WTC11 (cell line): Measurements from ENCODE around the gene SMIM10L2A. TPM values are rescaled to one million over a fixed set of nuclear protein-coding genes. Genes with fewer than 3 reads are reported as not detected.
A peak's percentile ranks its signal among the peaks of the same experiment; 100 is the strongest.

Experiments
- ATAC-seq: fragments of 200-7000 bp; cut with Tn5 transposase; 2 replicates; pipeline ENCODE4 v1.10.0; 2021; ENCODE audit warnings: mild to moderate bottlenecking, moderate library complexity
- CTCF ChIA-PET: fragments of 300-600 bp; sonication (Branson Sonifier 250); formaldehyde crosslinking; loops from one replicate; lab custom pipeline; 2021; ENCODE audit warnings: antibody characterized with exemption; lab: Charles Lee
- POLR2A ChIA-PET: fragments of 350-600 bp; sonication (Branson Sonifier 250); formaldehyde crosslinking; loops from one replicate; lab custom pipeline; 2021; ENCODE audit warnings: antibody characterized with exemption; lab: Charles Lee
- DNase-seq: peaks from one replicate; pipeline ENCODE4 v3.0.0; 2021; ENCODE audit warnings: low spot score
- H3K27ac Mint-ChIP-seq: 2 replicates; pipeline ENCODE4 v1.8.0; 2021; ENCODE audit warnings: mixed read lengths
- H3K27me3 Mint-ChIP-seq: 2 replicates; pipeline ENCODE4 v1.8.0; 2021; ENCODE audit warnings: low read depth, mild to moderate bottlenecking, moderate library complexity, mixed read lengths
- H3K36me3 Mint-ChIP-seq: 2 replicates; pipeline ENCODE4 v1.8.0; 2021; ENCODE audit warnings: mixed read lengths
- H3K4me1 Mint-ChIP-seq: 2 replicates; pipeline ENCODE4 v1.8.0; 2022; ENCODE audit warnings: mixed read lengths
- H3K4me3 Mint-ChIP-seq: 2 replicates; pipeline ENCODE4 v1.8.0; 2021; ENCODE audit warnings: mild to moderate bottlenecking, moderate library complexity, mixed read lengths
- H3K9me3 Mint-ChIP-seq: 2 replicates; pipeline ENCODE4 v1.8.0; 2021; ENCODE audit warnings: mixed read lengths
- ESRRA ChIP-seq: sonication (generic); formaldehyde crosslinking; IDR thresholded peaks from 2 replicates; pipeline ENCODE4 v1.8.1; 2022; ENCODE audit warnings: mild to moderate bottlenecking, missing genetic modification reagents, borderline replicate concordance
- GABPB1 ChIP-seq: sonication (generic); formaldehyde crosslinking; IDR thresholded peaks from 2 replicates; pipeline ENCODE4 v1.8.1; 2023; ENCODE audit warnings: mild to moderate bottlenecking, missing genetic modification reagents
- HMGA2 ChIP-seq: fragments of 250-450 bp; sonication (Bioruptor Pico); IDR thresholded peaks from 2 replicates; pipeline ENCODE4 v1.4.0; 2021; ENCODE audit warnings: mild to moderate bottlenecking, moderate library complexity
- IRF2 ChIP-seq: sonication (generic); formaldehyde crosslinking; IDR thresholded peaks from 2 replicates; pipeline ENCODE4 v1.8.0; 2022; ENCODE audit warnings: low read depth, missing genetic modification reagents, borderline replicate concordance
- MYBL2 ChIP-seq: sonication (generic); formaldehyde crosslinking; IDR thresholded peaks from 2 replicates; pipeline ENCODE4 v1.8.1; 2023; ENCODE audit warnings: mild to moderate bottlenecking, moderate library complexity, missing genetic modification reagents
- NFATC4 ChIP-seq: fragments of 250-450 bp; sonication (Bioruptor Pico); IDR thresholded peaks from 2 replicates; pipeline ENCODE4 v1.9.0; 2021; ENCODE audit warnings: mild to moderate bottlenecking
- NFE2L1 ChIP-seq: sonication (generic); formaldehyde crosslinking; IDR thresholded peaks from 2 replicates; pipeline ENCODE4 v1.8.1; 2023; ENCODE audit warnings: missing genetic modification reagents
- RORB ChIP-seq: fragments of 250-450 bp; sonication (Bioruptor Pico); IDR thresholded peaks from 2 replicates; pipeline ENCODE4 v1.9.0; 2021; ENCODE audit warnings: mild to moderate bottlenecking
- SMAD3 ChIP-seq: sonication (generic); formaldehyde crosslinking; IDR thresholded peaks from 2 replicates; pipeline ENCODE4 v1.8.0; 2022; ENCODE audit warnings: missing genetic modification reagents, mild to moderate bottlenecking, borderline replicate concordance
- SMAD4 ChIP-seq: sonication (generic); formaldehyde crosslinking; IDR thresholded peaks from 2 replicates; pipeline ENCODE4 v1.8.0; 2022; ENCODE audit warnings: mild to moderate bottlenecking, missing genetic modification reagents
- TCF7 ChIP-seq: sonication (generic); formaldehyde crosslinking; IDR thresholded peaks from 2 replicates; pipeline ENCODE4 v1.8.0; 2022; ENCODE audit warnings: mild to moderate bottlenecking, low read depth, missing genetic modification reagents, moderate library complexity
- ZNF263 ChIP-seq: sonication (generic); formaldehyde crosslinking; IDR thresholded peaks from 2 replicates; pipeline ENCODE4 v1.8.1; 2022; ENCODE audit warnings: low read depth, mild to moderate bottlenecking, moderate library complexity, missing genetic modification reagents
- ZNF396 ChIP-seq: fragments of 250-450 bp; sonication (Bioruptor Pico); IDR thresholded peaks from 2 replicates; pipeline ENCODE4 v1.8.0; 2021; ENCODE audit warnings: mild to moderate bottlenecking, moderate library complexity, borderline replicate concordance
- ZNF671 ChIP-seq: fragments of 250-450 bp; sonication (Bioruptor Pico); IDR thresholded peaks from 2 replicates; pipeline ENCODE4 v1.8.0; 2021; ENCODE audit warnings: mild to moderate bottlenecking
- total RNA-seq: library from RNA; stranded (reverse); gene quantifications from 3 replicates; pipeline ENCODE4 v1.2.3, GENCODE V29; 2021
- TF ChIP-seq, protein P1 (sequence below): sonication (generic); formaldehyde crosslinking; IDR thresholded peaks from 2 replicates; pipeline ENCODE4 v1.8.0; 2022; ENCODE audit warnings: mild to moderate bottlenecking, missing genetic modification reagents
- TF ChIP-seq, protein P2 (sequence below): sonication (generic); formaldehyde crosslinking; IDR thresholded peaks from 2 replicates; pipeline ENCODE4 v1.8.1; 2022; ENCODE audit warnings: mild to moderate bottlenecking, missing genetic modification reagents, moderate library complexity, borderline replicate concordance
- TF ChIP-seq, protein P3 (sequence below): sonication (generic); formaldehyde crosslinking; IDR thresholded peaks from 2 replicates; pipeline ENCODE4 v1.8.0; 2023; ENCODE audit warnings: mild to moderate bottlenecking, missing genetic modification reagents
- TF ChIP-seq, protein P4 (sequence below): fragments of 200-600 bp; IDR thresholded peaks from 2 replicates; pipeline ENCODE4 v1.8.0; 2022; ENCODE audit warnings: antibody characterized with exemption
- TF ChIP-seq, protein P5 (sequence below): sonication (generic); formaldehyde crosslinking; IDR thresholded peaks from 2 replicates; pipeline ENCODE4 v1.8.1; 2022; ENCODE audit warnings: missing genetic modification reagents, borderline replicate concordance

The SMIM10L2A gene
- total RNA-seq, 1 experiment from 2014 or later = 4.7 TPM

DNA sequence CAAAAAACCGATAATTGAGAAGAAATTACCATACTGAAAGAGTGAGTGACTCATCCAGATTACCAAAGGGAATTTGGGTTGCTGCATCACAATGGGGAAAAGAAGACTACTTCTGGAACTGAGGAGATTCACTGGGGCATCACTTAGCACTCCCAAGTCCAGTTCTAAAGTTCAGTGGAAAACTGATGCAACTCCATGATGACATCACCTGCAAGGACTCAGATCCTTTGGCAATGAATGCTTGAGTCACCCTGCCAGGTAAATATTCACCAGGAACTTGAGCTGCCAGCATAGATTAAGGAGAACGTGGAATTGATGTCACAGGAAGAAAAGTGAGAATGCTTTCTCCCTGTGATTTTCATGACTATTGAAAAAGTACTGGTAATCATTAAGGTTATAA, 32.0 kb upstream of the SMIM10L2A start:
- Mint-ChIP-seq H3K27ac (peak overlapping the region; percentile 77; the same call in 1 of the 2 replicates), H3K27me3 (no peaks in the 10 kb centered on the region), H3K9me3 (0 out of 2 replicates have a peak, but pooled peaks cover 9% of the 10 kb centered on the region), H3K36me3 (no peaks in the 10 kb centered on the region), H3K4me3 (no peak overlapping the region), H3K4me1 (peaks cover 17% of the 10 kb centered on the region)
- ATAC-seq (no peak), DNase-seq (no peak)
- TF ChIP-seq GABPB1 (CRISPR knock-in tag) (peak; percentile 96), SMAD3 (CRISPR knock-in tag) (no peak)
- POLR2A ChIA-PET = no interaction called here
- CTCF ChIA-PET = no interaction called here

DNA sequence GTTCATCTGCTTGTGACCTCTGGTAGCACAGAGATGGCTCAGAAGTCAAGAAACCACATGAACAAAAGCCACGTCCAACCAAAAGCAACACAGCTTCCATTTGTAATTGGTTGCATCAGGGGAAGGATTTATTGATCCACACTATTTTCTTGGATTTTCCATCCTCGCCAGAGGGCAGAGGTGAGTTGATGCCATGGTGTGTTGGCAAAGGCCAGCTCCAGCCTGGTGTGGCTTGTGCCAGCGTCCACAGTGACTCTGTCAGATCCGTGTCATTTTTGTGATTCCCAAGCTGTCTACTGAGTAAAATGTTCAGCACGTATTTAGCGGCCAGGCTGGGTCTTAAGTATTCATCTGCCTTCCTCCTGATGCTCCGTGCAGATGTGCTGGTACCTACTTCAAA, 30.0 kb upstream of the SMIM10L2A start:
- H3K36me3 Mint-ChIP-seq = no peaks in the 10 kb centered on the region
- H3K9me3 Mint-ChIP-seq = 0 out of 2 replicates have a peak, but pooled peaks cover 9% of the 10 kb centered on the region
- ChIA-PET POLR2A (interaction anchor here (1.1 kb wide), 1 partner anchor 20 kb away, joined by 4 read pairs; no protein-coding TSS in a partner anchor), CTCF (no interaction called here)
- H3K4me1 Mint-ChIP-seq = peaks cover 20% of the 10 kb centered on the region
- ATAC-seq (no peak), DNase-seq (no peak)
- no peak overlapping the region for H3K27ac Mint-ChIP-seq
- H3K4me3 Mint-ChIP-seq = no peak overlapping the region
- TF ChIP-seq TCF7 (CRISPR knock-in tag) = no peak
- no peak for TF ChIP-seq ZNF263 (CRISPR knock-in tag)
- no peak for TF ChIP-seq NFATC4 (CRISPR knock-in tag)
- TF ChIP-seq SMAD3 (CRISPR knock-in tag) = no peak
- TF ChIP-seq, protein P1, sequence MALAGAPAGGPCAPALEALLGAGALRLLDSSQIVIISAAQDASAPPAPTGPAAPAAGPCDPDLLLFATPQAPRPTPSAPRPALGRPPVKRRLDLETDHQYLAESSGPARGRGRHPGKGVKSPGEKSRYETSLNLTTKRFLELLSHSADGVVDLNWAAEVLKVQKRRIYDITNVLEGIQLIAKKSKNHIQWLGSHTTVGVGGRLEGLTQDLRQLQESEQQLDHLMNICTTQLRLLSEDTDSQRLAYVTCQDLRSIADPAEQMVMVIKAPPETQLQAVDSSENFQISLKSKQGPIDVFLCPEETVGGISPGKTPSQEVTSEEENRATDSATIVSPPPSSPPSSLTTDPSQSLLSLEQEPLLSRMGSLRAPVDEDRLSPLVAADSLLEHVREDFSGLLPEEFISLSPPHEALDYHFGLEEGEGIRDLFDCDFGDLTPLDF = no peak
- no peak for TF ChIP-seq SMAD4 (CRISPR knock-in tag)
- TF ChIP-seq, protein P2, sequence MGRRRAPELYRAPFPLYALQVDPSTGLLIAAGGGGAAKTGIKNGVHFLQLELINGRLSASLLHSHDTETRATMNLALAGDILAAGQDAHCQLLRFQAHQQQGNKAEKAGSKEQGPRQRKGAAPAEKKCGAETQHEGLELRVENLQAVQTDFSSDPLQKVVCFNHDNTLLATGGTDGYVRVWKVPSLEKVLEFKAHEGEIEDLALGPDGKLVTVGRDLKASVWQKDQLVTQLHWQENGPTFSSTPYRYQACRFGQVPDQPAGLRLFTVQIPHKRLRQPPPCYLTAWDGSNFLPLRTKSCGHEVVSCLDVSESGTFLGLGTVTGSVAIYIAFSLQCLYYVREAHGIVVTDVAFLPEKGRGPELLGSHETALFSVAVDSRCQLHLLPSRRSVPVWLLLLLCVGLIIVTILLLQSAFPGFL (CRISPR knock-in tag) = no peak
- TF ChIP-seq, protein P3, sequence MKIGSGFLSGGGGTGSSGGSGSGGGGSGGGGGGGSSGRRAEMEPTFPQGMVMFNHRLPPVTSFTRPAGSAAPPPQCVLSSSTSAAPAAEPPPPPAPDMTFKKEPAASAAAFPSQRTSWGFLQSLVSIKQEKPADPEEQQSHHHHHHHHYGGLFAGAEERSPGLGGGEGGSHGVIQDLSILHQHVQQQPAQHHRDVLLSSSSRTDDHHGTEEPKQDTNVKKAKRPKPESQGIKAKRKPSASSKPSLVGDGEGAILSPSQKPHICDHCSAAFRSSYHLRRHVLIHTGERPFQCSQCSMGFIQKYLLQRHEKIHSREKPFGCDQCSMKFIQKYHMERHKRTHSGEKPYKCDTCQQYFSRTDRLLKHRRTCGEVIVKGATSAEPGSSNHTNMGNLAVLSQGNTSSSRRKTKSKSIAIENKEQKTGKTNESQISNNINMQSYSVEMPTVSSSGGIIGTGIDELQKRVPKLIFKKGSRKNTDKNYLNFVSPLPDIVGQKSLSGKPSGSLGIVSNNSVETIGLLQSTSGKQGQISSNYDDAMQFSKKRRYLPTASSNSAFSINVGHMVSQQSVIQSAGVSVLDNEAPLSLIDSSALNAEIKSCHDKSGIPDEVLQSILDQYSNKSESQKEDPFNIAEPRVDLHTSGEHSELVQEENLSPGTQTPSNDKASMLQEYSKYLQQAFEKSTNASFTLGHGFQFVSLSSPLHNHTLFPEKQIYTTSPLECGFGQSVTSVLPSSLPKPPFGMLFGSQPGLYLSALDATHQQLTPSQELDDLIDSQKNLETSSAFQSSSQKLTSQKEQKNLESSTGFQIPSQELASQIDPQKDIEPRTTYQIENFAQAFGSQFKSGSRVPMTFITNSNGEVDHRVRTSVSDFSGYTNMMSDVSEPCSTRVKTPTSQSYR (CRISPR knock-in tag) = no peak
- TF ChIP-seq, protein P4, sequence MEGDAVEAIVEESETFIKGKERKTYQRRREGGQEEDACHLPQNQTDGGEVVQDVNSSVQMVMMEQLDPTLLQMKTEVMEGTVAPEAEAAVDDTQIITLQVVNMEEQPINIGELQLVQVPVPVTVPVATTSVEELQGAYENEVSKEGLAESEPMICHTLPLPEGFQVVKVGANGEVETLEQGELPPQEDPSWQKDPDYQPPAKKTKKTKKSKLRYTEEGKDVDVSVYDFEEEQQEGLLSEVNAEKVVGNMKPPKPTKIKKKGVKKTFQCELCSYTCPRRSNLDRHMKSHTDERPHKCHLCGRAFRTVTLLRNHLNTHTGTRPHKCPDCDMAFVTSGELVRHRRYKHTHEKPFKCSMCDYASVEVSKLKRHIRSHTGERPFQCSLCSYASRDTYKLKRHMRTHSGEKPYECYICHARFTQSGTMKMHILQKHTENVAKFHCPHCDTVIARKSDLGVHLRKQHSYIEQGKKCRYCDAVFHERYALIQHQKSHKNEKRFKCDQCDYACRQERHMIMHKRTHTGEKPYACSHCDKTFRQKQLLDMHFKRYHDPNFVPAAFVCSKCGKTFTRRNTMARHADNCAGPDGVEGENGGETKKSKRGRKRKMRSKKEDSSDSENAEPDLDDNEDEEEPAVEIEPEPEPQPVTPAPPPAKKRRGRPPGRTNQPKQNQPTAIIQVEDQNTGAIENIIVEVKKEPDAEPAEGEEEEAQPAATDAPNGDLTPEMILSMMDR = no peak
- TF ChIP-seq ZNF396 = no peak
- no peak for TF ChIP-seq MYBL2 (CRISPR knock-in tag)
- no peak for TF ChIP-seq ZNF671 (CRISPR knock-in tag)
- TF ChIP-seq HMGA2 (CRISPR knock-in tag) = no peak
- TF ChIP-seq ESRRA (CRISPR knock-in tag) = no peak
- TF ChIP-seq RORB (CRISPR knock-in tag) = no peak
- no peak for TF ChIP-seq NFE2L1 (CRISPR knock-in tag)
- TF ChIP-seq, protein P5, sequence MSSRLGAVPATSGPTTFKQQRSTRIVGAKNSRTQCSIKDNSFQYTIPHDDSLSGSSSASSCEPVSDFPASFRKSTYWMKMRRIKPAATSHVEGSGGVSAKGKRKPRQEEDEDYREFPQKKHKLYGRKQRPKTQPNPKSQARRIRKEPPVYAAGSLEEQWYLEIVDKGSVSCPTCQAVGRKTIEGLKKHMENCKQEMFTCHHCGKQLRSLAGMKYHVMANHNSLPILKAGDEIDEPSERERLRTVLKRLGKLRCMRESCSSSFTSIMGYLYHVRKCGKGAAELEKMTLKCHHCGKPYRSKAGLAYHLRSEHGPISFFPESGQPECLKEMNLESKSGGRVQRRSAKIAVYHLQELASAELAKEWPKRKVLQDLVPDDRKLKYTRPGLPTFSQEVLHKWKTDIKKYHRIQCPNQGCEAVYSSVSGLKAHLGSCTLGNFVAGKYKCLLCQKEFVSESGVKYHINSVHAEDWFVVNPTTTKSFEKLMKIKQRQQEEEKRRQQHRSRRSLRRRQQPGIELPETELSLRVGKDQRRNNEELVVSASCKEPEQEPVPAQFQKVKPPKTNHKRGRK = no peak
- no peak for TF ChIP-seq IRF2
- no peaks in the 10 kb centered on the region for H3K27me3 Mint-ChIP-seq
